WERI-Rb-1 (cell line): ENCODE data around the gene KCTD13.

Experiments used
- DNase-seq: peaks from one replicate; pipeline ENCODE4 v3.0.0-alpha.2; 2020
- H3K27ac ChIP-seq: fragments of 250-450 bp; sonication (Bioruptor Pico); 2 replicates; pipeline ENCODE4 v1.5.1; 2020; ENCODE audit warnings: mild to moderate bottlenecking, moderate library complexity
- H3K27me3 ChIP-seq: fragments of 250-450 bp; sonication (Bioruptor Pico); 2 replicates; pipeline ENCODE4 v1.5.1; 2021; ENCODE audit warnings: mild to moderate bottlenecking, low read depth, moderate library complexity; ENCODE audit not compliant: insufficient read depth, severe bottlenecking
- H3K36me3 ChIP-seq: fragments of 250-450 bp; sonication (Bioruptor Pico); 2 replicates; pipeline ENCODE4 v1.5.1; 2020; ENCODE audit warnings: mild to moderate bottlenecking, moderate library complexity
- H3K4me3 ChIP-seq: 2 replicates; pipeline ENCODE4 v1.5.1; 2011; ENCODE audit warnings: low read depth, mild to moderate bottlenecking, control low read depth, low read length
- H3K9me3 ChIP-seq: fragments of 250-450 bp; sonication (Bioruptor Pico); 2 replicates; pipeline ENCODE4 v1.5.1; 2021; ENCODE audit warnings: mild to moderate bottlenecking, moderate library complexity; ENCODE audit not compliant: severe bottlenecking
- TF ChIP-seq, protein P1 (sequence below): IDR thresholded peaks from 2 replicates; pipeline ENCODE4 v1.5.1; 2011; ENCODE audit warnings: low read depth, mild to moderate bottlenecking, control low read depth, inconsistent platforms, low read length

KCTD13 gene

DNA sequence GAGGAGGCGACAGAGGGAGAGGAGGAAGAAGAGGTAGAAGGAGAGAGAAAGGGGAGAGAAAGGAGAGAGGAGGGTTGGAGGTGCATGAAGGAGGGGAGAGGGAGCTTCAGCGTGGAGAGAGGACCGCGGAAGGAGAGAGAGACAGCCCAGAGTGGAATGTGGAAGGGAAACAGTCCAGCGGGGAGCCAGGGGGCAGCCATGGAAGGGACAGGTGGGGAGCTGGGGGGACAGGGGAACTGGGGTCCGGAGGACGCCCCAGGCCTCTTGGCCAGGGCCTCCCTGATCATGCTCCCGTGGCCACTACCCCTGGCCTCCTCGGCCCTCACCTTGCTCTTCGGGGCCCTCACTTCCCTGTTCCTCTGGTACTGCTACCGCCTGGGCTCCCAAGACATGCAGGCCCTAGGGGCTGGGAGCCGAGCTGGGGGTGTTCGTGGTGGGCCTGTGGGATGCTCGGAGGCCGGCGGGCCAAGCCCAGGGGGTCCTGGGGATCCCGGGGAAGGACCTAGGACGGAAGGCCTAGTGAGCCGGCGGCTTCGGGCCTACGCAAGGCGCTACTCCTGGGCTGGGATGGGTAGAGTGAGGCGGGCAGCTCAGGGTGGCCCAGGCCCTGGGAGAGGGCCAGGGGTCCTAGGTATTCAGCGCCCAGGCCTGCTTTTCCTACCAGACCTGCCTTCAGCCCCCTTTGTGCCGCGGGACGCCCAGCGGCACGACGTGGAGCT lies 25.0 kb downstream of the KCTD13 start:
- TF ChIP-seq, protein P1, sequence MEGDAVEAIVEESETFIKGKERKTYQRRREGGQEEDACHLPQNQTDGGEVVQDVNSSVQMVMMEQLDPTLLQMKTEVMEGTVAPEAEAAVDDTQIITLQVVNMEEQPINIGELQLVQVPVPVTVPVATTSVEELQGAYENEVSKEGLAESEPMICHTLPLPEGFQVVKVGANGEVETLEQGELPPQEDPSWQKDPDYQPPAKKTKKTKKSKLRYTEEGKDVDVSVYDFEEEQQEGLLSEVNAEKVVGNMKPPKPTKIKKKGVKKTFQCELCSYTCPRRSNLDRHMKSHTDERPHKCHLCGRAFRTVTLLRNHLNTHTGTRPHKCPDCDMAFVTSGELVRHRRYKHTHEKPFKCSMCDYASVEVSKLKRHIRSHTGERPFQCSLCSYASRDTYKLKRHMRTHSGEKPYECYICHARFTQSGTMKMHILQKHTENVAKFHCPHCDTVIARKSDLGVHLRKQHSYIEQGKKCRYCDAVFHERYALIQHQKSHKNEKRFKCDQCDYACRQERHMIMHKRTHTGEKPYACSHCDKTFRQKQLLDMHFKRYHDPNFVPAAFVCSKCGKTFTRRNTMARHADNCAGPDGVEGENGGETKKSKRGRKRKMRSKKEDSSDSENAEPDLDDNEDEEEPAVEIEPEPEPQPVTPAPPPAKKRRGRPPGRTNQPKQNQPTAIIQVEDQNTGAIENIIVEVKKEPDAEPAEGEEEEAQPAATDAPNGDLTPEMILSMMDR = no peak
- Histone ChIP-seq H3K4me3 (peak overlapping the region; percentile 86), H3K36me3 (peaks cover 19% of the 10 kb centered on the region), H3K27me3 (no peaks in the 10 kb centered on the region), H3K9me3 (no peaks in the 10 kb centered on the region), H3K27ac (peak overlapping the region; percentile 84)
- DNase-seq = no peak

DNA sequence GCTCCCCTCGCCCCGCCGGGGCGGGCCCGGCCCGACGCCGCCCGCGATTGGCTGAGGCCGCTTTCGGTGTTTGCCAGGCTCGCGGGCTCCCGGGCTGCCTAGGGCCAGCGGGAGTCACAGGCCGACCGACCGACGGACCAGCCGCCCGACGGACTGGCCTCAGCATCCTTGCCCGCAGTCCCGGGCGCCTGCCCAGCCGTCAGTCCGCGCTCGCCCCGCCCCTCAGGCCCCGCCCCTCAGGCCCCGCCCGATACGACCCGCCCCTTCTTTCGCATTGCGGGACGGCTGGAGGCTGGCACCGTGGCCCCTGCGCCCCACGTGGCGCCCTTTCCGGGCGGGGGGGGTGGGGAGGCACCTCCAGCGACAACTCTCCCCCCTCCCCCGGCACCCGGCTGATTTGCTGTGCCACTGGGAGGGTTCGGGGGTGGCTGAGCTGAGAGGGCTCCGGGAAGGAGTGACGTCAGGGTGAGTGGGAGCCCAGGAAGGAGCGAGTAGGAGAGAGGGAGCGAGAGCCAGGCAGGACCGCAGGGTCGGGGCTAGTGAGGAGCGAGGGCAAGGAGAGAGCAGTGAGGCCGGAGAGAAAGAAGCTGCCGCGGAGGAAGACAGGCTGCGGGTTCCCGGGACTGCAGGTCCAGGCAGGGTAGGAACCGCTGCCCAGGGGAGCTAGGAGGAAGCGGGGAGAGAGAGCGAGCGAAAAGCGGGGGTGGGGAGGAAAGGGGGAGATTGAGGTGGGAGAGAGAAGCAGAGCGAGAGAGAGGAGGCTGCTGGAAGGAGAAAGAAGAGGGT lies 25.7 kb downstream of the KCTD13 start, which contains the start of gene ASPHD1:
TSS of gene ASPHD1 (plus strand) at position 387 of the 786 bp plus-strand sequence. CDS start 484 bp downstream, outside the sequence.
- Histone ChIP-seq H3K4me3 (peak within 1 kb of the TSS; percentile 86), H3K9me3 (no peaks in the 10 kb centered on the region), H3K27ac (peak within 1 kb of the TSS; percentile 84), H3K27me3 (no peaks in the 10 kb centered on the region), H3K36me3 (peaks cover 27% of the 10 kb centered on the region)
- TF ChIP-seq, protein P1 = no peak
- DNase-seq = peak; percentile 85

DNA sequence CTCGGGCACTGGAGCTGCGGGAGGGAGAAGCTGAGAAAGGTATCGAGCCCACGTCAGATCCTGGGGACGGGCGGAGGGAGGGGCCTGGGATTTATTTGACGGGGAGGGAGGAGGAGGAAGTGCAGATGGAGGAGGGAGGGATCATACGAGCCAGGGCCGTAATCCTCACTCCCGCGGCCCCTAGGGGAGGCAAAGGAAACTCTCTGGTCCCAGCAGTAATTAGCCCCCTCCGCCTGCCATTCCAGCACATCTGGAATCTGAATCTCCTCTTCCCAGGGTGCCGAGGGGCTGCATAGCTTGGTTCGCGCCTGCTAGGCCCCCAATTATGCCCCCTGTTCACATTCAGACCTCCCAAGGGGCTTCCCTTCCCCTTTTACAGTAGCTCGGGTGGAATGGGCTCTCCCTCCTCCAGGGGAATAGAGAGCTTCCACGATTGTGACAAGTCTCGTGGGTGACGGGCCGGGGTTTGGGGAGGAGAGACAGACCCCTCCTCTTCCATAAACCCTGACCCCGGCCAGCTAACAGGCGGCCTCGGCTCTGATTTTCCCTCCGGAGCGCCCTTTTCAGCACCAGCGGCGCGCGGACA lies 26.4 kb downstream of the KCTD13 start, which contains the start of gene SEZ6L2:
TSS of gene SEZ6L2 (minus strand) at position 35 of the 586 bp plus-strand sequence. CDS start 531 bp downstream, outside the sequence.
- Histone ChIP-seq H3K27ac (peak within 1 kb of the TSS; percentile 84), H3K27me3 (no peaks in the 10 kb centered on the region), H3K36me3 (peaks cover 24% of the 10 kb centered on the region), H3K4me3 (peak within 1 kb of the TSS; percentile 86), H3K9me3 (no peaks in the 10 kb centered on the region)
- TF ChIP-seq, protein P1 = peak; percentile 50; the same call in 1 of the 2 replicates
- DNase-seq = peak; percentile 97

DNA sequence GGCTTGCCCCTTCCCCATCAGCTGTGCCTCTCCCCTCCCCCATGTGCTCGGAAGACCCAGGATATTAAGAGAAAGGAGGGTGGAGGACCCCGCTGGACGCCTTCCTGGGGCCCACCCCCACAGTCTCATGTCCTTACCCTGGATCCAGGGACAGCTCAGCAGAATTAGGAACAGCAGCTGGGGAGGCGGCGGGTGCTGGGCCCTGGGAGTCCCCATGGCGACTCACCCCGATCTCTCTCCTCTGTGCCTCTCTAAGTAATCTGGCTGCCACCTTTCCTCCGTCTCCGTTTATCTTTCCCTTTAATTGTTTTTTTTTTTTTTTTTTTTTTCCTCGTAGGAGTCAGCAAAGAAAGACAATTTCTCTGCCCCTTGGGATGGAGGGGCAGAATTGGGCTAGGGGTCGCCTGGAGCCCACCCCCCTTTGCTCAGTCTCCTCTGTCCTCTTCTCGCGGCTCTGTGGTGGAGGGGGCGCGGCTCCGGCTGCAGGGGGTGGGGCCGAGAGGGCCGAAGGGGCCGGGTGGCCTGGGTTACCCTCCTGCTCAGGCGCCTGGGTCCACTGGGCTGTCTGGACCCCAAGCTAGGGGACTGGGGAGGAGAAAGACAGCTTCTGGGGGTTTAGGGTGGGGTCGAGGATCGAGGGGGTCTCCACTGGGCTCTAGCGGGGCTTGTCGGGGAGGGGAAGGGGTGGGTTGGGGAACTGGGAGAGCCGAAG lies 27.1 kb downstream of the KCTD13 start:
- H3K27me3 ChIP-seq = no peaks in the 10 kb centered on the region
- H3K4me3 ChIP-seq = peak overlapping the region; percentile 86
- no peaks in the 10 kb centered on the region for H3K9me3 ChIP-seq
- peaks cover 25% of the 10 kb centered on the region for H3K36me3 ChIP-seq
- peak; percentile 84 for DNase-seq
- TF ChIP-seq, protein P1 = no peak
- H3K27ac ChIP-seq = peak overlapping the region; percentile 84

DNA sequence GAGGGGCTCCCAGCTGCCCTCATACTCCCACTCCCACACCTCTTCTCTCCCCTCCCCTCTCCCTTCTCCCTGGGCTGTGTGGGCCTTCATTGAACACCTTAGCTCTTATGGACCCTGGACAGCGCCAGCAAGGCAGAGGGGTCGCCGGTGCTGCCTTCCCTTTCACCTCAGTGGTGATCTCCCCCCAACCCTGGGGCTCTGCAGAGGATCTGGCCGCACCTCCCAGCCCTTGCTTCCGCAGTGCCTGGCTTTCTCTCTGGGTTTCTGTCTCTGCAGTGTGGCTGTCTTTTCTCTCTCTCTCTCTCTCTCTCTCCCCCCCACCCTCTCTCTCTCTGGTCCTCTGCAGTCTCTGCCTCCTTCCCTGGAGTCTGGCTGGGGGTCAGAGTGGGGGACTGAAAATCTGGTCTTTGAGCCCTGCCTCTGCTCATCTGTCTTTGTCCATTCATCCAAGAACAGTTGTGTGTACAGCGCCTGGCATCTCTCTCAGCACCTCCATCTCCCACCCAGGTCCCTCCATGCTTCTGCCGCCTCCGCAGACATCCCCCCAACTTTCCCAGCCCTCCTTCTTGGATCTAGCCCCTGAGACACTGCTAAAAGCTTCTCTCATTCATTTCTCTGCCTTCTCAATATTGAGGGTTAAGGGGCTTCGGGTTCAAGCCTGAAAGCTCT lies 27.8 kb downstream of the KCTD13 start:
- no peak for DNase-seq
- peak overlapping the region; percentile 86 for H3K4me3 ChIP-seq
- H3K27me3 ChIP-seq = no peaks in the 10 kb centered on the region
- no peaks in the 10 kb centered on the region for H3K9me3 ChIP-seq
- peaks cover 24% of the 10 kb centered on the region for H3K36me3 ChIP-seq
- TF ChIP-seq, protein P1 = no peak
- peak overlapping the region; percentile 84 for H3K27ac ChIP-seq
